Measurements from ENCODE around the gene CDR2.

GRCh38 chr16:22347100-22347820 lies 27.2 kb downstream of the CDR2 start:
- TF ChIP-seq POLR2AphosphoS5 (IDR thresholded peaks at IDR 0.05; ENCODE audit: borderline replicate concordance, low read depth, low read length), result no peak
- TF ChIP-seq EZH2 (IDR thresholded peaks at IDR 0.05), result no peak
- no peak for TF ChIP-seq FOXP2 (optimal IDR thresholded peaks at IDR 0.05; ENCODE audit: control extremely low read depth, extremely low read length, insufficient read depth)

Measured in SK-N-MC (cell line).